A673 (cell line): Measurements from ENCODE around the gene ROBO4. TPM values are rescaled to one million over a fixed set of nuclear protein-coding genes. Genes with fewer than 3 reads are reported as not detected.
A peak's percentile ranks its signal among the peaks of the same experiment; 100 is the strongest.

Source experiments
- BruUV-seq: library from RNA; stranded (reverse); fragments of 400-500 nt; replicated peaks from 2 replicates; lab custom pipeline; 2021; lab: Mats Ljungman, UMichigan
- CTCF ChIA-PET: fragments of 300-600 bp; sonication (Branson Sonifier 250); formaldehyde crosslinking; loops from one replicate; lab custom pipeline; 2022; ENCODE audit warnings: antibody characterized with exemption; lab: Charles Lee
- POLR2A ChIA-PET: fragments of 300-600 bp; sonication (Branson Sonifier 250); formaldehyde crosslinking; loops from one replicate; lab custom pipeline; 2022; ENCODE audit warnings: antibody characterized with exemption; ENCODE audit not compliant: low non-redundant PET; lab: Charles Lee
- DNase-seq: peaks from one replicate; pipeline ENCODE4 v3.0.0-alpha.2; 2015; ENCODE audit warnings: low spot score
- H3K27ac ChIP-seq: fragments of 200-600 bp; sonication (generic); 2 replicates; pipeline ENCODE4 v1.5.1; 2016; ENCODE audit warnings: mixed run types, low read depth, mild to moderate bottlenecking, mixed read lengths, antibody characterized with exemption, low read length; ENCODE audit not compliant: poor library complexity, severe bottlenecking
- H3K27me3 ChIP-seq: fragments of 200-600 bp; sonication (generic); replicated peaks from 2 replicates; pipeline ENCODE4 v1.6.1; 2017; ENCODE audit warnings: mixed run types, low read depth, mild to moderate bottlenecking, mixed read lengths, antibody characterized with exemption, low read length; ENCODE audit not compliant: insufficient read depth, poor library complexity
- H3K36me3 ChIP-seq: fragments of 200-600 bp; sonication (generic); 2 replicates; pipeline ENCODE4 v1.6.1; 2016; ENCODE audit warnings: mixed run types, mild to moderate bottlenecking, mixed read lengths, antibody characterized with exemption, low read length; ENCODE audit not compliant: insufficient read depth, poor library complexity, severe bottlenecking
- H3K4me1 ChIP-seq: fragments of 200-600 bp; sonication (generic); 2 replicates; pipeline ENCODE4 v1.6.1; 2017; ENCODE audit warnings: mixed run types, mild to moderate bottlenecking, mixed read lengths, antibody characterized with exemption, low read length; ENCODE audit not compliant: insufficient read depth, poor library complexity, severe bottlenecking
- H3K4me3 ChIP-seq: fragments of 200-600 bp; sonication (generic); 2 replicates; pipeline ENCODE4 v1.5.1; 2016; ENCODE audit warnings: low read depth, mixed run types, mild to moderate bottlenecking, mixed read lengths, low read length; ENCODE audit not compliant: poor library complexity, severe bottlenecking
- H3K9me3 ChIP-seq: fragments of 200-600 bp; sonication (generic); 2 replicates; pipeline ENCODE4 v1.6.1; 2016; ENCODE audit warnings: mixed run types, low read depth, mild to moderate bottlenecking, mixed read lengths, antibody characterized with exemption, low read length; ENCODE audit not compliant: poor library complexity, severe bottlenecking
- EZH2 ChIP-seq: fragments of 200-600 bp; sonication (generic); IDR thresholded peaks from 2 replicates; pipeline ENCODE4 v1.6.1; 2017; ENCODE audit warnings: borderline replicate concordance, low read depth, mild to moderate bottlenecking, mixed read lengths, antibody characterized with exemption, low read length; ENCODE audit not compliant: poor library complexity, severe bottlenecking
- intact Hi-C: fragments of 100-400 bp; cut with micrococcal nuclease; formaldehyde crosslinking; loops from one replicate; pipeline ENCODE4 v1.10.0; 2022; ENCODE audit not compliant: unreplicated experiment
- total RNA-seq: library from RNA; stranded (reverse); gene quantifications from 2 replicates; pipeline ENCODE4 v1.2.3, GENCODE V29; 2021
- TF ChIP-seq, protein P1 (sequence below): fragments of 300-800, 200-600 bp; sonication (generic); conservative IDR thresholded peaks from 2 replicates; pipeline ENCODE4 v1.5.1; 2017; ENCODE audit warnings: low read depth, mild to moderate bottlenecking, antibody characterized with exemption, low read length, moderate library complexity, mixed read lengths

Gene ROBO4
- total RNA-seq, 1 experiment from 2014 or later = not detected

GRCh38 chr11:124838805-124839127 lies 58.9 kb downstream of the ROBO4 start:
- CTCF ChIA-PET = interaction anchor here (1.3 kb wide), 1 partner anchor 40 kb away, joined by 3 read pairs; no protein-coding TSS in a partner anchor
- POLR2A ChIA-PET = no interaction called here
- Histone ChIP-seq H3K27me3 (peaks cover 56% of the 10 kb centered on the region), H3K4me1 (peaks cover 23% of the 10 kb centered on the region), H3K27ac (no peak overlapping the region), H3K4me3 (peak overlapping the region; percentile 38), H3K36me3 (no peaks in the 10 kb centered on the region), H3K9me3 (no peaks in the 10 kb centered on the region)
- no peak for DNase-seq
- TF ChIP-seq, protein P1, sequence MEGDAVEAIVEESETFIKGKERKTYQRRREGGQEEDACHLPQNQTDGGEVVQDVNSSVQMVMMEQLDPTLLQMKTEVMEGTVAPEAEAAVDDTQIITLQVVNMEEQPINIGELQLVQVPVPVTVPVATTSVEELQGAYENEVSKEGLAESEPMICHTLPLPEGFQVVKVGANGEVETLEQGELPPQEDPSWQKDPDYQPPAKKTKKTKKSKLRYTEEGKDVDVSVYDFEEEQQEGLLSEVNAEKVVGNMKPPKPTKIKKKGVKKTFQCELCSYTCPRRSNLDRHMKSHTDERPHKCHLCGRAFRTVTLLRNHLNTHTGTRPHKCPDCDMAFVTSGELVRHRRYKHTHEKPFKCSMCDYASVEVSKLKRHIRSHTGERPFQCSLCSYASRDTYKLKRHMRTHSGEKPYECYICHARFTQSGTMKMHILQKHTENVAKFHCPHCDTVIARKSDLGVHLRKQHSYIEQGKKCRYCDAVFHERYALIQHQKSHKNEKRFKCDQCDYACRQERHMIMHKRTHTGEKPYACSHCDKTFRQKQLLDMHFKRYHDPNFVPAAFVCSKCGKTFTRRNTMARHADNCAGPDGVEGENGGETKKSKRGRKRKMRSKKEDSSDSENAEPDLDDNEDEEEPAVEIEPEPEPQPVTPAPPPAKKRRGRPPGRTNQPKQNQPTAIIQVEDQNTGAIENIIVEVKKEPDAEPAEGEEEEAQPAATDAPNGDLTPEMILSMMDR = no peak
- TF ChIP-seq EZH2 = no peak
- intact Hi-C loops = loop anchor here (5.0 kb wide), 1 partner anchor 421 kb away; no protein-coding TSS in a partner anchor
- BruUV-seq = no TSS peak

DNA sequence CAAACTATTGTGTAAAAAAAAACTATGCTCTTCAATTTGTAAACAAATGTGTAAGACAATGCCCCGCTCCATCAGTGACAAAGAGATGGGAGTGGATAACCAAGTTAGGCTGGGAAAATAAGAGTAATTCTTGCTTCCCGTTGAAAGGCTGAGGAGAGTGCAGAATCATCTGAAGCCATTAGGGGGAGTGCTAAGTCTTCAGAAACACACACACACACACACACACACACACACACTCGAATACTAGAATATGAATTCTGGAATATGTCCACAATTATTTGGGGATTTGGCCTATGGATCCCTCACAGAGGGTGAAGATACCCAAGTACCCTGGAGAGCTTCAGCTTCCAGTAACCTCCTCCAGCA lies 60.2 kb downstream of the ROBO4 start:
- Histone ChIP-seq H3K36me3 (no peaks in the 10 kb centered on the region), H3K27me3 (peaks cover 49% of the 10 kb centered on the region), H3K4me3 (no peak overlapping the region), H3K4me1 (peaks cover 13% of the 10 kb centered on the region), H3K9me3 (no peaks in the 10 kb centered on the region), H3K27ac (no peak overlapping the region)
- intact Hi-C loops = loop anchor here (1.0 to 5.0 kb wide), 5 partner anchors 29 to 420 kb away; partner anchors contain the start of gene ESAM
- ChIA-PET CTCF (interaction anchor here (0.6 to 2.1 kb wide), 9 partner anchors 14 to 195 kb away, joined by 3 to 16 read pairs (median 4); no protein-coding TSS in a partner anchor), POLR2A (no interaction called here)
- peak; percentile 92 for DNase-seq
- no TSS peak for BruUV-seq
- TF ChIP-seq EZH2 = no peak
- TF ChIP-seq, protein P1 = peak; percentile 67

DNA sequence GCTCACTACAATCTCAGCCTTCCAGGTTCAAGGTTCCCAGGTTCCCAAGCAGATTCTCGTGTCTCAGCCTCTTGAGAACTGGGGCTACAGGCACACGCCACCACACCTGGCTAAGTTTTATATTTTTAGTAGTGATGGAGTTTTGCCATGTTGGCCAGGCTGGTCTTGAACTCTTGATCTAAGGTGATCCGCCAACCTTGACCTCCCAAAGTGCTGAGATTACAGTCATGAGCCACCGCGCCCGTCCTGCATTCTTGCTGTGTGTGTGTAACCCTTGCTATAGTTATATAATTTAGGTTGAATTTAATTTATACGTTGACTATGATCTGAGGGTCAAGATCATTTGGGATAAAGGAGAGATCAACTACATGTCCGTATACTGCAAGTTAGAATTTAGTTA lies 61.7 kb downstream of the ROBO4 start:
- Histone ChIP-seq H3K27me3 (peaks cover 33% of the 10 kb centered on the region), H3K36me3 (no peaks in the 10 kb centered on the region), H3K4me3 (no peak overlapping the region), H3K9me3 (no peaks in the 10 kb centered on the region), H3K4me1 (peaks cover 12% of the 10 kb centered on the region), H3K27ac (no peak overlapping the region)
- DNase-seq = no peak
- intact Hi-C loops = loop anchor here (2.0 to 5.0 kb wide), 2 partner anchors 73 to 419 kb away; partner anchors contain the start of gene ESAM
- ChIA-PET POLR2A (no interaction called here), CTCF (interaction anchor here (0.6 to 2.1 kb wide), 6 partner anchors 30 to 419 kb away, joined by 3 to 16 read pairs (median 8); partner anchors contain the start of genes SIAE and SPA17)
- BruUV-seq = no TSS peak
- TF ChIP-seq EZH2 = no peak
- TF ChIP-seq, protein P1 = no peak
